HFFc6 (cell line): Measurements from ENCODE around the gene JAKMIP2. TPM values are rescaled to one million over a fixed set of nuclear protein-coding genes. Genes with fewer than 3 reads are reported as not detected.
A peak's percentile ranks its signal among the peaks of the same experiment; 100 is the strongest.

Experiments
- DNase-seq: peaks from one replicate; pipeline ENCODE4 v3.0.0-alpha.2; 2018
- H3K27ac Mint-ChIP-seq: 2 replicates; pipeline ENCODE4 v1.8.0; 2020; ENCODE audit warnings: mild to moderate bottlenecking, mixed read lengths
- H3K27me3 Mint-ChIP-seq: 2 replicates; pipeline ENCODE4 v1.8.0; 2021; ENCODE audit warnings: mild to moderate bottlenecking, moderate library complexity, mixed read lengths; ENCODE audit not compliant: insufficient read depth
- H3K36me3 Mint-ChIP-seq: 2 replicates; pipeline ENCODE4 v1.8.0; 2021; ENCODE audit warnings: low read depth, mixed read lengths
- H3K4me1 Mint-ChIP-seq: 2 replicates; pipeline ENCODE4 v1.8.0; 2020; ENCODE audit warnings: low read depth, mixed read lengths
- H3K4me3 Mint-ChIP-seq: 2 replicates; pipeline ENCODE4 v1.8.0; 2020; ENCODE audit warnings: mild to moderate bottlenecking, moderate library complexity, mixed read lengths
- H3K9me3 Mint-ChIP-seq: 2 replicates; pipeline ENCODE4 v1.8.0; 2020; ENCODE audit warnings: mild to moderate bottlenecking, mixed read lengths
- total RNA-seq, 6 experiments: library from RNA; stranded (reverse); fragmentation: NEBNext Ultra II Directional; extraction: Animal tissue kit (Norgen Biotek cat#: 25700); gene quantifications; 2 replicates in 1 of 6; 3 replicates in 5 of 6; pipeline ENCODE4 v1.2.3, GENCODE V29; 2021
- TF ChIP-seq, protein P1 (sequence below): fragments of 200-600 bp; sonication (generic); IDR thresholded peaks from 2 replicates; pipeline ENCODE4 v1.5.0; 2021; ENCODE audit warnings: antibody characterized with exemption, mild to moderate bottlenecking

The JAKMIP2 gene
- total RNA-seq, 6 experiments from 2014 or later: not detected

DNA sequence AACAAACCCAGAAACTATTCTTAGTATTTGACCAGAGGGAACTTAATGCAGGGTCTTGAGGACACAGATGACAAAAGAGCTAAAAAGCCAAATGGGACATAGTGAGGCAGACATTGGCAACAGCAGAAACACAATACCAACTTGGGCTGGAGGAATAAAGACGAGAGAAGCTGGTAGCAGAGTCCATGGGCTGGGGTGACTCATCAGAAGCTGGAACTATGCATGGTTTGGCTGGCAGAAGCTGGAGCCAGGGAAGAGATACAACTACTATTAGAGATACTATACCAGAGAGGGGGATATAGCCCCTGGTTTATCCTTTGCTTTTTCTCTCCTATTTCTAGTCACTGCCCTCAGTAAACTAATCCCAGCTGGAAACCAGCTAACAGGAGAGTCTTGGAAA is 243.5 kb downstream of the JAKMIP2 start:
- H3K4me1 Mint-ChIP-seq: peaks cover 53% of the 10 kb centered on the region
- no peaks in the 10 kb centered on the region; the same call in 1 of the 2 replicates for H3K27me3 Mint-ChIP-seq
- no peak overlapping the region; the same call in 1 of the 2 replicates for H3K27ac Mint-ChIP-seq
- H3K4me3 Mint-ChIP-seq: no peak overlapping the region
- H3K36me3 Mint-ChIP-seq: no peaks in the 10 kb centered on the region
- no peaks in the 10 kb centered on the region for H3K9me3 Mint-ChIP-seq
- TF ChIP-seq, protein P1, sequence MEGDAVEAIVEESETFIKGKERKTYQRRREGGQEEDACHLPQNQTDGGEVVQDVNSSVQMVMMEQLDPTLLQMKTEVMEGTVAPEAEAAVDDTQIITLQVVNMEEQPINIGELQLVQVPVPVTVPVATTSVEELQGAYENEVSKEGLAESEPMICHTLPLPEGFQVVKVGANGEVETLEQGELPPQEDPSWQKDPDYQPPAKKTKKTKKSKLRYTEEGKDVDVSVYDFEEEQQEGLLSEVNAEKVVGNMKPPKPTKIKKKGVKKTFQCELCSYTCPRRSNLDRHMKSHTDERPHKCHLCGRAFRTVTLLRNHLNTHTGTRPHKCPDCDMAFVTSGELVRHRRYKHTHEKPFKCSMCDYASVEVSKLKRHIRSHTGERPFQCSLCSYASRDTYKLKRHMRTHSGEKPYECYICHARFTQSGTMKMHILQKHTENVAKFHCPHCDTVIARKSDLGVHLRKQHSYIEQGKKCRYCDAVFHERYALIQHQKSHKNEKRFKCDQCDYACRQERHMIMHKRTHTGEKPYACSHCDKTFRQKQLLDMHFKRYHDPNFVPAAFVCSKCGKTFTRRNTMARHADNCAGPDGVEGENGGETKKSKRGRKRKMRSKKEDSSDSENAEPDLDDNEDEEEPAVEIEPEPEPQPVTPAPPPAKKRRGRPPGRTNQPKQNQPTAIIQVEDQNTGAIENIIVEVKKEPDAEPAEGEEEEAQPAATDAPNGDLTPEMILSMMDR: no peak
- DNase-seq: peak; percentile 37

- peaks cover 61% of the 10 kb centered on the region for H3K4me1 Mint-ChIP-seq
- no peak overlapping the region for H3K27ac Mint-ChIP-seq
- H3K27me3 Mint-ChIP-seq: no peaks in the 10 kb centered on the region; the same call in 1 of the 2 replicates
- no peak overlapping the region for H3K4me3 Mint-ChIP-seq
- H3K9me3 Mint-ChIP-seq: no peaks in the 10 kb centered on the region
- TF ChIP-seq, protein P1: no peak
- no peak for DNase-seq
- no peaks in the 10 kb centered on the region for H3K36me3 Mint-ChIP-seq
Observed at GRCh38 chr5:147538236-147538635, 244.3 kb downstream of the JAKMIP2 start.

Other genes starting within 250 kb of the JAKMIP2 start
- gene SPINK1, start 48.9 kb upstream of the JAKMIP2 start, total RNA-seq: not detected
- not detected for gene SCGB3A2, start 96.0 kb upstream of the JAKMIP2 start, total RNA-seq
- gene C5orf46, start 123.8 kb upstream of the JAKMIP2 start, total RNA-seq: not detected